Gastrocnemius medialis (tissue), 4 donors: Measurements from ENCODE around the gene SPIRE1.

Experiments used
- POLR2A ChIP-seq, 2 donors: fragments of 450-650 bp; IDR thresholded peaks; one replicate each; pipeline ENCODE4 v1.6.1; 2017; ENCODE audit warnings: antibody characterized with exemption in 2 of 2, mild to moderate bottlenecking in 2 of 2, moderate library complexity in 2 of 2
- TF ChIP-seq, protein P1 (sequence below), 5 experiments: fragments of 450-650 bp in 3 of 5; fragments of 200-600 bp in 2 of 5; sonication (generic) in 2 of 5; IDR thresholded peaks in 4 of 5; conservative IDR thresholded peaks in 1 of 5; 1 replicate in 4 of 5; 2 replicates in 1 of 5; pipeline ENCODE4 v1.5.1; 2016 to 2019; ENCODE audit warnings: antibody characterized with exemption in 5 of 5, mild to moderate bottlenecking in 3 of 5, moderate library complexity in 3 of 5

GRCh38 chr18:12452784-12453183 is 205.1 kb downstream of the SPIRE1 start:
- no peak for TF ChIP-seq POLR2A (IDR thresholded peaks at IDR 0.05)
- TF ChIP-seq, protein P1, sequence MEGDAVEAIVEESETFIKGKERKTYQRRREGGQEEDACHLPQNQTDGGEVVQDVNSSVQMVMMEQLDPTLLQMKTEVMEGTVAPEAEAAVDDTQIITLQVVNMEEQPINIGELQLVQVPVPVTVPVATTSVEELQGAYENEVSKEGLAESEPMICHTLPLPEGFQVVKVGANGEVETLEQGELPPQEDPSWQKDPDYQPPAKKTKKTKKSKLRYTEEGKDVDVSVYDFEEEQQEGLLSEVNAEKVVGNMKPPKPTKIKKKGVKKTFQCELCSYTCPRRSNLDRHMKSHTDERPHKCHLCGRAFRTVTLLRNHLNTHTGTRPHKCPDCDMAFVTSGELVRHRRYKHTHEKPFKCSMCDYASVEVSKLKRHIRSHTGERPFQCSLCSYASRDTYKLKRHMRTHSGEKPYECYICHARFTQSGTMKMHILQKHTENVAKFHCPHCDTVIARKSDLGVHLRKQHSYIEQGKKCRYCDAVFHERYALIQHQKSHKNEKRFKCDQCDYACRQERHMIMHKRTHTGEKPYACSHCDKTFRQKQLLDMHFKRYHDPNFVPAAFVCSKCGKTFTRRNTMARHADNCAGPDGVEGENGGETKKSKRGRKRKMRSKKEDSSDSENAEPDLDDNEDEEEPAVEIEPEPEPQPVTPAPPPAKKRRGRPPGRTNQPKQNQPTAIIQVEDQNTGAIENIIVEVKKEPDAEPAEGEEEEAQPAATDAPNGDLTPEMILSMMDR (IDR thresholded peaks at IDR 0.05 in 4 of 5, conservative IDR thresholded peaks at IDR 0.05 in 1 of 5) = no peak
